GM23248 (cell line): ENCODE results near the gene TRPV3. TPM values are rescaled to one million over a fixed set of nuclear protein-coding genes. Genes with fewer than 3 reads are reported as not detected.
"Not testable (repeated sequence)": the region's sequence is repeated elsewhere in the genome, so short reads cannot be mapped to it uniquely, and the experiment has no call there.

Experiments used
- DNase-seq: peaks from one replicate; pipeline ENCODE4 v3.0.0-alpha.2; 2015
- H2AFZ ChIP-seq: fragments of 200-600 bp; sonication (generic); 2 replicates; pipeline ENCODE4 v1.6.1; 2016; ENCODE audit warnings: antibody characterized with exemption
- H3F3A ChIP-seq: fragments of 200-600 bp; sonication (generic); 2 replicates; pipeline ENCODE4 v1.6.1; 2016; ENCODE audit warnings: mild to moderate bottlenecking, antibody characterized with exemption, mixed run types; ENCODE audit not compliant: insufficient read depth
- H3K27ac ChIP-seq: fragments of 200-600 bp; sonication (generic); 2 replicates; pipeline ENCODE4 v1.5.1; 2016; ENCODE audit warnings: mild to moderate bottlenecking
- H3K27me3 ChIP-seq: fragments of 200-600 bp; sonication (generic); replicated peaks from 2 replicates; pipeline ENCODE4 v1.6.1; 2016; ENCODE audit warnings: mild to moderate bottlenecking; ENCODE audit not compliant: insufficient read depth
- H3K36me3 ChIP-seq: fragments of 200-600 bp; sonication (generic); 2 replicates; pipeline ENCODE4 v1.6.1; 2016; ENCODE audit warnings: low read depth, mild to moderate bottlenecking
- H3K4me1 ChIP-seq: fragments of 200-600 bp; sonication (generic); 2 replicates; pipeline ENCODE4 v1.6.1; 2016; ENCODE audit warnings: mild to moderate bottlenecking; ENCODE audit not compliant: insufficient read depth
- H3K4me2 ChIP-seq: fragments of 200-600 bp; sonication (generic); one replicate; pipeline ENCODE4 v1.6.1; 2016; ENCODE audit warnings: mild to moderate bottlenecking; ENCODE audit not compliant: unreplicated experiment
- H3K4me3 ChIP-seq: fragments of 200-600 bp; sonication (generic); 2 replicates; pipeline ENCODE4 v1.5.1; 2016; ENCODE audit warnings: mild to moderate bottlenecking
- H3K79me2 ChIP-seq: fragments of 200-600 bp; sonication (generic); 2 replicates; pipeline ENCODE4 v1.6.1; 2016; ENCODE audit warnings: mild to moderate bottlenecking; ENCODE audit not compliant: insufficient read depth
- H3K9ac ChIP-seq: fragments of 200-600 bp; sonication (generic); 2 replicates; pipeline ENCODE4 v1.6.1; 2016; ENCODE audit warnings: mild to moderate bottlenecking
- H3K9me2 ChIP-seq: fragments of 200-600 bp; sonication (generic); 2 replicates; pipeline ENCODE4 v1.6.1; 2016; ENCODE audit warnings: mixed run types, mild to moderate bottlenecking, moderate library complexity; ENCODE audit not compliant: insufficient read depth
- H3K9me3 ChIP-seq: fragments of 200-600 bp; sonication (generic); one replicate; pipeline ENCODE4 v1.6.1; 2017; ENCODE audit warnings: low read depth
- H4K20me1 ChIP-seq: fragments of 200-600 bp; sonication (generic); 2 replicates; pipeline ENCODE4 v1.6.0; 2016; ENCODE audit not compliant: insufficient read depth
- EZH2 ChIP-seq: fragments of 200-600 bp; sonication (generic); IDR thresholded peaks from 2 replicates; pipeline ENCODE4 v1.6.1; 2018; ENCODE audit warnings: antibody characterized with exemption, mild to moderate bottlenecking; ENCODE audit not compliant: insufficient read depth, poor library complexity, severe bottlenecking
- EZH2phosphoT487 ChIP-seq: fragments of 200-600 bp; sonication (generic); IDR thresholded peaks from 2 replicates; pipeline ENCODE4 v1.6.1; 2018; ENCODE audit warnings: antibody characterized with exemption, moderate library complexity, mild to moderate bottlenecking, low read depth; ENCODE audit not compliant: insufficient read depth
- WGBS, 2 experiments: methylation state at CpG; one replicate each; pipeline ENCODE4 v1.1.6; 2015 to 2017; ENCODE audit warnings: low lambda C conversion rate in 2 of 2, low coverage in 1 of 2; ENCODE audit errors: missing lambda C conversion rate in 2 of 2; 5-methylcytosine and 5-hydroxymethylcytosine counted together
- in situ Hi-C: fragments of 300-500 bp; cut with MboI; formaldehyde crosslinking; loops from 2 replicates; pipeline ENCODE4 v1.15.0; 2020
- polyA plus RNA-seq: library from polyadenylated mRNA; unstranded; fragments of >200 nt; fragmentation: Nextera tagmentation; extraction: Ambion mirVana; gene quantifications from 2 replicates; pipeline ENCODE4 v1.2.1, GENCODE V29; 2016
- total RNA-seq: library from RNA; depleted of rRNA; stranded (reverse); fragments of >200 nt; shearing (Covaris generic); gene quantifications from 2 replicates; pipeline ENCODE4 v1.2.3, GENCODE V29; 2014; rRNA removed

TRPV3 gene
- total and polyA plus RNA-seq, 2 experiments from 2014 or later, result 0.41 to 1.1 TPM

- no peak overlapping the region for H3K4me3 ChIP-seq
- H3F3A ChIP-seq, result no peaks in the 10 kb centered on the region; the same call in 1 of the 2 replicates
- no peak overlapping the region for H2AFZ ChIP-seq
- no peaks in the 10 kb centered on the region for H3K27me3 ChIP-seq
- H3K36me3 ChIP-seq, result no peaks in the 10 kb centered on the region
- 89 to 91% methylated on average over 21 of the region's 21 CpGs for WGBS, 2 experiments
- no peaks in the 10 kb centered on the region for H3K9me3 ChIP-seq
- H4K20me1 ChIP-seq, result no peaks in the 10 kb centered on the region
- H3K4me1 ChIP-seq, result no peaks in the 10 kb centered on the region
- TF ChIP-seq EZH2phosphoT487 (no peak), EZH2 (no peak)
- no peaks in the 10 kb centered on the region for H3K79me2 ChIP-seq
- in situ Hi-C loops, result no loop called here
- no peak overlapping the region for H3K4me2 ChIP-seq
- H3K9ac ChIP-seq, result no peak overlapping the region
- no peaks in the 10 kb centered on the region for H3K9me2 ChIP-seq
- no peak for DNase-seq
- H3K27ac ChIP-seq, result no peak overlapping the region
These were observed 85.5 kb downstream of the TRPV3 start for GRCh38 chr17:3472137-3472536.

- Histone ChIP-seq H3K9me2 (no peaks in the 10 kb centered on the region), H3K4me1 (no peaks in the 10 kb centered on the region), H3K79me2 (no peaks in the 10 kb centered on the region), H2AFZ (no peak within 1 kb of the TSS), H3K36me3 (no peaks in the 10 kb centered on the region), H3K9me3 (no peaks in the 10 kb centered on the region), H4K20me1 (no peaks in the 10 kb centered on the region), H3K27ac (no peak within 1 kb of the TSS), H3K27me3 (no peaks in the 10 kb centered on the region), H3K9ac (no peak within 1 kb of the TSS), H3F3A (no peaks in the 10 kb centered on the region; the same call in 1 of the 2 replicates), H3K4me3 (no peak within 1 kb of the TSS), H3K4me2 (no peak within 1 kb of the TSS)
- in situ Hi-C loops, result no loop called here
- 94 to 95% methylated on average over 26 to 38 of the region's 38 CpGs for WGBS, 2 experiments
- no peak for TF ChIP-seq EZH2phosphoT487
- no peak for TF ChIP-seq EZH2
- no peak for DNase-seq
These were observed 86.0 kb downstream of the TRPV3 start, which contains the start of gene SPATA22 for GRCh38 chr17:3471599-3471998. Gene SPATA22 (minus strand): TSS chr17:3471819. CDS start chr17:3469325, 2,494 bp downstream.

- Histone ChIP-seq H3K4me1 (no peaks in the 10 kb centered on the region), H3K27ac (no peak overlapping the region), H3K9ac (no peak overlapping the region), H4K20me1 (no peaks in the 10 kb centered on the region), H3F3A (no peaks in the 10 kb centered on the region), H3K27me3 (no peaks in the 10 kb centered on the region), H3K9me3 (no peaks in the 10 kb centered on the region), H2AFZ (no peak overlapping the region), H3K4me3 (no peak overlapping the region), H3K36me3 (no peaks in the 10 kb centered on the region), H3K9me2 (no peaks in the 10 kb centered on the region), H3K79me2 (no peaks in the 10 kb centered on the region), H3K4me2 (no peak overlapping the region)
- WGBS, 2 experiments, result 67 to 71% methylated on average over 5 of the region's 5 CpGs
- TF ChIP-seq EZH2, result no peak
- TF ChIP-seq EZH2phosphoT487, result no peak
- no peak for DNase-seq
- in situ Hi-C loops, result no loop called here
These were observed 88.1 kb downstream of the TRPV3 start for GRCh38 chr17:3469529-3469928.

DNA sequence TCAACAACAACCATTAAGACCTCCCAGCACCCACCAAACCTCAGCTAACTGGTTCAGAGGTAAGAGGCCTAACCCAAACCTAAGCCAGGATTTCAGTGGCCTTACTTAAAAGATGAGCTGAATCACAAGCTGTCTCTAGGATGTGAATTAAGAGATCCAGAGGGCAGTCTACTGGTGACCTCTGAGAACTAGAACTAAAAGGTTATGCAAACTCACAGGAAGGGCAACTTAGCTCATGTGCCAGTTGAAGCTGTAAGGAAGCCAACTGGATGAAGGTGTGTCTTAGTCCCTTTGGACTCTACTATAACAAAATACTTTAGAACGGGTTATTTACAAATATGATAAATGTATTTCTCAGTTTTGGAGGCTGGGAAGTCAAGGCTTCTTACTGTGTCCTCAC lies 91.3 kb downstream of the TRPV3 start:
- H3K9ac ChIP-seq, H3K27me3 ChIP-seq, H3K4me3 ChIP-seq, H3K27ac ChIP-seq, in situ Hi-C loops, DNase-seq, H3K9me2 ChIP-seq, H2AFZ ChIP-seq, H3K9me3 ChIP-seq, H3K36me3 ChIP-seq, H3K4me1 ChIP-seq, H3K4me2 ChIP-seq, H3F3A ChIP-seq, H4K20me1 ChIP-seq, H3K79me2 ChIP-seq: not testable (repeated sequence)
- WGBS, 2 experiments, result 40 to 63% methylated on average over 1 of the region's 1 CpG

Other genes starting within 250 kb of the TRPV3 start
- not detected in 2 replicates for gene OR3A2, start 171.5 kb downstream of the TRPV3 start, total RNA-seq
- gene OR3A2, start 171.5 kb downstream of the TRPV3 start, polyA plus RNA-seq, result not detected in 2 replicates
- gene OR1E1, start 159.4 kb downstream of the TRPV3 start, total RNA-seq, result not detected in 2 replicates
- gene OR1E1, start 159.4 kb downstream of the TRPV3 start, polyA plus RNA-seq, result not detected in 2 replicates
- gene OR3A3, start 146.4 kb downstream of the TRPV3 start, total RNA-seq, result not detected in 2 replicates
- not detected in 2 replicates for gene OR3A3, start 146.4 kb downstream of the TRPV3 start, polyA plus RNA-seq
- gene OR1E2, start 124.0 kb downstream of the TRPV3 start, total RNA-seq, result not detected in 2 replicates
- not detected in 2 replicates for gene OR1E2, start 124.0 kb downstream of the TRPV3 start, polyA plus RNA-seq
- not detected in 2 replicates for gene SPATA22, start 86.0 kb downstream of the TRPV3 start, total RNA-seq
- gene SPATA22, start 86.0 kb downstream of the TRPV3 start, polyA plus RNA-seq, result not detected in 2 replicates
- 0.63 TPM in 1 of 2 replicates, not detected in the other for gene ASPA, start 81.8 kb downstream of the TRPV3 start, total RNA-seq
- 0.16 TPM in 2 replicates for gene ASPA, start 81.8 kb downstream of the TRPV3 start, polyA plus RNA-seq
- gene TRPV1, start 51.6 kb upstream of the TRPV3 start, total RNA-seq, result 0.86 and 1.5 TPM in 2 replicates
- 0.78 and 0.89 TPM in 2 replicates for gene TRPV1, start 51.6 kb upstream of the TRPV3 start, polyA plus RNA-seq
- 5.8 and 7.0 TPM in 2 replicates for gene SHPK, start 78.4 kb upstream of the TRPV3 start, total RNA-seq
- gene SHPK, start 78.4 kb upstream of the TRPV3 start, polyA plus RNA-seq, result 3.1 and 4.2 TPM in 2 replicates
- gene CTNS, start 78.9 kb upstream of the TRPV3 start, total RNA-seq, result 7.5 and 16.6 TPM in 2 replicates
- gene CTNS, start 78.9 kb upstream of the TRPV3 start, polyA plus RNA-seq, result 7.2 and 7.8 TPM in 2 replicates
- gene TAX1BP3, start 110.8 kb upstream of the TRPV3 start, total RNA-seq, result 270 and 418 TPM in 2 replicates
- gene TAX1BP3, start 110.8 kb upstream of the TRPV3 start, polyA plus RNA-seq, result 331 and 350 TPM in 2 replicates
- gene EMC6, start 111.0 kb upstream of the TRPV3 start, total RNA-seq, result 28.6 and 38.4 TPM in 2 replicates
- gene EMC6, start 111.0 kb upstream of the TRPV3 start, polyA plus RNA-seq, result 113 and 114 TPM in 2 replicates
- gene P2RX5, start 138.3 kb upstream of the TRPV3 start, total RNA-seq, result 2.5 and 4.0 TPM in 2 replicates
- gene P2RX5, start 138.3 kb upstream of the TRPV3 start, polyA plus RNA-seq, result 2.6 and 2.8 TPM in 2 replicates
- 1.9 and 3.0 TPM in 2 replicates for gene HASPIN, start 166.1 kb upstream of the TRPV3 start, total RNA-seq
- gene HASPIN, start 166.1 kb upstream of the TRPV3 start, polyA plus RNA-seq, result 1.1 and 1.4 TPM in 2 replicates
- gene ITGAE, start 243.4 kb upstream of the TRPV3 start, total RNA-seq, result 11.8 and 23.3 TPM in 2 replicates
- gene ITGAE, start 243.4 kb upstream of the TRPV3 start, polyA plus RNA-seq, result 80.3 and 83.6 TPM in 2 replicates